CD4-positive, alpha-beta T cell treated with Interleukin-2 at 100 ng/mL for 4 hours (primary cell): ENCODE results near the gene NLRP13.

Experiments used
- DNase-seq: peaks from one replicate; pipeline ENCODE4 v3.0.0-alpha.2; 2020; ENCODE audit warnings: low spot score

NLRP13 gene

GRCh38 chr19:55902080-55902751 lies 29.9 kb downstream of the NLRP13 start:
- no peak for DNase-seq

GRCh38 chr19:55901369-55902079 lies 30.6 kb downstream of the NLRP13 start:
- no peak for DNase-seq

- DNase-seq = no peak
These were observed 33.2 kb downstream of the NLRP13 start for GRCh38 chr19:55898911-55899310.

- DNase-seq = no peak
These were observed 49.5 kb downstream of the NLRP13 start for GRCh38 chr19:55882626-55883025.

GRCh38 chr19:55877211-55877610 lies 54.9 kb downstream of the NLRP13 start:
- DNase-seq = no peak

- no peak for DNase-seq
These were observed 61.4 kb downstream of the NLRP13 start for GRCh38 chr19:55870736-55871135.

GRCh38 chr19:55867101-55867500 lies 65.0 kb downstream of the NLRP13 start:
- DNase-seq = no peak

GRCh38 chr19:55866521-55866920 lies 65.6 kb downstream of the NLRP13 start:
- no peak for DNase-seq

- DNase-seq = no peak
These were observed 73.2 kb downstream of the NLRP13 start for GRCh38 chr19:55858969-55859368.

GRCh38 chr19:55858401-55858800 lies 73.7 kb downstream of the NLRP13 start:
- no peak for DNase-seq

GRCh38 chr19:55857974-55858373 lies 74.2 kb downstream of the NLRP13 start:
- DNase-seq = no peak

GRCh38 chr19:55857149-55857548 lies 75.0 kb downstream of the NLRP13 start:
- no peak for DNase-seq

GRCh38 chr19:55855160-55855559 lies 77.0 kb downstream of the NLRP13 start:
- no peak for DNase-seq
